NCI-H1092 treated with DMSO at 0.1 percent for 48 hours (cell line): Measurements from ENCODE around the gene ZSWIM6.

Source experiments
- DNase-seq: peaks from one replicate; lab custom pipeline; 2025; lab: John Stamatoyannopoulos, UW

Gene ZSWIM6

DNA sequence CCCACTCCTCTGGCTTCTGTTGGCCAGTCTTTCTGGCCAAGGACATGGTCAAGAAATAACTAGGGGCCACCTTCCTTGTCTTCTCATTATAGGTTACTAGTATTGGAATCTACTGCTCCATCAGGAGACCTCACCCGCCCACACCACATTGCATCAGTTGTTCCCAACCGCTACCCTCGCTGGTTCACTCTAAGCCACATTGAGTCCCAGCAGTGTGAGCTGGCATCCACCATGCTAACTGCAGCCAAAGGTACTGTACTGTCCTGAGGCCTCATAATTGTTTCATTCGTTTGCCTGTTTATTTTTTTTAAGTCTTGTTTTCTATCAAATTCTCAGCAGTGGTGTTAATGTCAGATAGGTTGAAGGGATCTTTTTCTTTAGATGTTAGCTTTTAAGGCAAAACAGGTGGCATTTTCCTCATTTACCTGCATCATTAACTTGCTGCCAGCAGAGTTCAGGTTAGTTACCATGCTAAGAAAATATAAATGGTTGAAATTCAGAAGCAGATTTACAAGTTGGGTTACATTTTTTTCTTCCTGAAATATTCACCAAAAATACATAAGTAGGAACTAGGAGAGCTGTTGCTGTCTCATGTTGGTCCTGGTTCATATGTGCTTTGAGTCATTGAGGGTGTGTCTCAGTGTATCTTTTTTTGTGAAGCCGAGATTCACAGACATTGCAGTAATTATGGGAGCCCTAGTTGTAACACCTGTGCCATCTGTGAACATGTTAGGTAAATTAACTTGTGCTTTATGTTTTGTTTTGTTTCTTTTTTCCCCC is 206.9 kb downstream of the ZSWIM6 start:
- no peak for DNase-seq

DNA sequence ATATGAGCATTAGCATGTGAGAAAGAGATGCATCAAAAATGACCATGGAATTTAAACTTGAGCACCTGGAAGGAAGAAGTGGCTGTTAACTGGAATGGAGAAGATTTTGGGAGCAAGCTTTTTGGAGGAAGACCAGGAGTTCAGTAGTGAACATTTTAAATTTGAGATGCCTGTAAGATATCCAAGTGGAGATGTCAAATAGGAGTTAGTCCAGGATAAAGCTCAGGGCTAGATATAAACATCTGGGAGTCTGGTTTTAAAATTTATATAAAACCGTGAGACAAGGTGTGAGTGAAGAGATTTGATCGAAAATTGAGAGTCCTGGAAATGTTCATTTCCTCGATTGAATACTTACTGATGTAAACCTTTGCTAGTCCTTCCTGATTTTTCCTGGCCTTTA is 217.5 kb downstream of the ZSWIM6 start:
- DNase-seq = no peak

DNA sequence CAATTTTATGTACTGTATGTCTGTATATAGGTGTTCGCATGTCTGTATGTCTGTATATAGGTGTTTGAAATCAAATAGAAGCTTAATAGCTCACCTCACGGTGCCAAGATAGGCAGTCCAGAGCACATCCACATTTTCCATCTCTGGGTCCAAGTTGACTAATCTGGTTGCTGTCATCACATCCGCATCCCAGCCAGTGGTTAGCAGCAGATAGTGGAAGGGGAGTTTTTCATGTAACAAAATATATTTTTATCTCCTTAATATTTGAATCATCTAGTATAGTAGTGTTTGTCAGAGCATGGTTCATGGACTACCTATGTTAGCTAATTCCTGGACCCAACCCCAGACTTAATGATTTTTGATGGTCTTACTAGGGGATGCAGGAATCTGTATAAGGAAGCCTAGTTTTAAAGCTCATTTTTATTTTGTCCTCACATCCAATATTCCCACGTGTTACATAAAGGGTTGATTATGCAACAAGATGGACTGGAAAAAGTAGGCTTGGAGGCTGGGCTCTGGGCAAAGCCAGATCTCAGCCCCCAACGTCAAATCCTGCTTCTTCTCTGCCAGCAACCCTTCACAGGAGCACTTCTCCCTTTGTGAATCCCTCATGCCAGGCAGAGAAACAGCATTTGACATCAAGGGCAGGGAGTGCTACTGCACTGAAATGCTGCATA is 219.7 kb downstream of the ZSWIM6 start:
- no peak for DNase-seq

DNA sequence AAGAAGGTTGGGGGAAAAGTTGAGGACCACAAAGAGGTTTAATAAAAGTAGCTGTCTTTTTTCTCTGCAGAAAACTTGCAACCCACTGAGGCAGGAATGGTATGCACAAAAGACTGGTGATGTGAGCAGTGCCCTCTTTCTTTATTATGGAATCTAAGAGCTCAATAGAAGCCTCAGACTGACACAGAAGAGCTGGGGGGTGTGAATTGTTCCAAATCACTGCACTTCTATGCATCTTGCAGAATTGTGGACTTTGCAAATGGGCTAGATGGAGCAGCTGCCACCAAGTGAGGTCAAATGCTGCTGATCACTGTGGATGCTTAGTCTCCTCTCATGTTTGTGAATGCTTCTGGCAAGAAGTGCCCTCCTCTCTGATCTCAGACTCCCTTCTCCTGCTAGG is 227.1 kb downstream of the ZSWIM6 start:
- DNase-seq = no peak

DNA sequence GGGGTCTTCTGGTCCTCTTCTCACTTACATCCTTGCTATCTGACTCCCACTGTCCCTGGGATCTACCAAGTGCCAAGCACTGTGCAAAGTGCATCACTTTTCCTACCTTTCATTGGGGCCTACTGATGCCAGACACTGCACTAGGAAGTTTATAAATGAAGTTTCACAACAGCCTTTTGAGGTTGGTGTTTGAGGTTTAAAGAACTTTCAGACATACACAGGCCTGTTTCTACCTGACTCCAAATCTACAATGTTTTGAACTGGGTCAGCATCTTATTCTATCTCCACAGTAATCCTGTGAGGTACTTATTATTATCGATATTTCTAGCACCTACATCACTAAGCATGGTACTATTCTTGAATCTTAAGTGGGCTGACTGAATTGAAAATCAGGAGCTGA is 227.7 kb downstream of the ZSWIM6 start:
- no peak for DNase-seq

DNA sequence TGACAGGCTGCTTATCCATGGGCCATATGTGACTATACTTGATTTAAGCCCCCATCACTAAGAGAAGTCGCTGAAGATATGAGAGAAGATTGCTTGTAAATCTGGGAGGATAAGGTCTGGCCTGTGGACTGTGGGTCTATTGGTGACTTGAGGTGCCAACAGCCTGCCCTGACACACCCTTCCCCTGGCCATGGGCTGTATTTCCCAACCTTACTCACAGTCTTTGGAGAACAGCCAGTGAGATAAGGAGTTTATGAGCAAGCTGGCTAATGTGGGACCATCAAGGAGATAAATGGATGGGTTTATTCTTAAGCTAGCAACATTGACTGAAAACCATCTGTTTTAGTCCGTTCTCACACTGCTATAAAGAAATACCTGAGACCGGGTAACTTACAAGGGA is 231.3 kb downstream of the ZSWIM6 start:
- no peak for DNase-seq

DNA sequence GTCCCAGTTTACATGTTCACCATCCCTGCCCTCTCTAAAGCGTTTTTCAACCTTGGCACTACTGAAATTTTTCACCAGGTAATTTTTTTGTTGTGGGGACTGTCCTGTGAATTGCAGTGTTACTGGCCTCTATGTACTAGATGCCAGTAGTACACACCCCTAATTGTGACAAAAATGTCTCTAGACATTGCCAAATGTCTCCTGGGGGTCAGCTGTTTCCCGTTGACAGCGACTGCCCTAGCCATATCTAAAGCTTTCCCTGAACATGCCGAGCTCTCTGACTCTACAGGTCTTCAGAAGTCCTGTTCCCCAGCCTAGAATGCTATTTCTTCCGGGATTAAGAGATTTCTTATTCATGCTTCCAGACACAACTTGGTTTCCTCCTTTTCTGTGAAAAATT is 235.3 kb downstream of the ZSWIM6 start:
- no peak for DNase-seq

DNA sequence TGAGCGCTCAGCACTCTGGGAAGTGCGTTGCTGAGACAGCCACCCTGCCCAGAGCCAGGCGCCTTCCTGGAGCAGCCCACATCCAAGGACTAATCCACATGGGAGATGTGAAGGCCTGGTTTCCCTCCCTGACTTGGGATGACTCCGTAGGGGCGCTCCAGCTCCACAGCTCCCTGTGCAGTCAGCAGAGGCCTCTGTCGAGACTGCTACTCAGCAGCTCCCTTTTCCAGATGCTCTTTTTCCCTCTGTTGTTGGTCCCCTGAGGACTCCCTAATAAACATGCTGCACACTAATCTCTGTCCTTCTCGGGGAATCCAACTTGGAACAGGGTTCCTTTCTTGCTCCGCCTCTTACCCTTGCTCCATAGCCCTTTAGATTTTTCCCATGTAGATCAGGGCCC is 237.3 kb downstream of the ZSWIM6 start:
- DNase-seq = no peak

DNA sequence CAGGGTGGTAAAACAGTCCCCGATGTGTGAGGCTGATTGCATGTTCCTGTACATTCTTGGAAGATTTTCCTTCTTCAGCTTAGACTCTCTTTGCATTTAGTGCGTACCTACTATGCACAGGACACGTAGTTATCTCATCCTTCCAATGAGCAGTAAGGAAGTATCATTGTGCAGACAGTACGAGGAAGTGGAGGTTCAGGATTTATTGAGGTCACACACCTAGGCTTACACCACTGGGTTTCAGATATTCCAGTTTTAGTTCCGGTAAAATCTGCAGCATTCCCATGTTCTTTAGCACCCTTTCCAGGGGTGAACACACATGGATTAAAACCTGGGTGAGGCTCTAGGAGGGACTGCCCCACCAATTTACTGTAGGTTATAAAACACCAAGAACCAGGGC is 238.7 kb downstream of the ZSWIM6 start:
- DNase-seq = no peak

DNA sequence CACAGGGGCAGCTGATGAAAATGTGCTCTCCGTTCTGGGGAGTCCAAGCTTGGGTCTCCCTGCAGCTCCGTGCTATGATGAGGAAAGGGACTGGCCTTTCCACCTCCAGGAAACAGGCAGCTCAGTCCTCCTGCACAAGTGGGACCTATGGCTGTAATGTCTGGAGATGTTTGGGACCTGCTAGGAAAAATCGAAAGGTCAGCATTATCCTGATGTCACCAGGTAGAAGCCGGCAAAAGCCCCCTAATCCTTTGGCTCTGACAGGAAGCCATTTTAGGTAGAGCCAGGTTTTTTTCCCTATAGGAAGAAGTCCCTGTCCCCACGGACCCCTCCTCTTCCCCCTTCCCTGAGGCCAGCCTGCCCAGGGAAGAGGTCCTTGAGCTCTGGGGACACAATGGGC is 240.9 kb downstream of the ZSWIM6 start:
- no peak for DNase-seq

DNA sequence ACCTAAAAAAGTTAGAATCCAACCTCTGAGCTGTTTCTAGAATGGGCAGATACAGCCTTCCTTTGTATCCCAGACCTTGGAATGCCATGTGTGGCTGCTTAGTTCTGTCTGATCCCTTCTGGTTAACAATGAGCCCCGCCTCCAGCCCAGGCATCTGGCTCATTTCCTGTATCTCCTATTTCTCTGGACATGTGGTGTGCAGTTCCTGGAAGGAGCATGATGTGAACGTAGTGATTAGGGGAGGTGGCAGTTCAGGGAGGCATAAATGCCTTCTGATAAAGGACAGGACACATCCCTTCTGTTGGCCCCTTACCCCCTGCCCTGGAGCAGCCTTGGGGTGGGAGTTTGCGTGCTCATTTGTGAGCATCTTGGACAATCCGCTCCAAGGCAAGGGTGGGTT is 243.0 kb downstream of the ZSWIM6 start:
- DNase-seq = no peak

DNA sequence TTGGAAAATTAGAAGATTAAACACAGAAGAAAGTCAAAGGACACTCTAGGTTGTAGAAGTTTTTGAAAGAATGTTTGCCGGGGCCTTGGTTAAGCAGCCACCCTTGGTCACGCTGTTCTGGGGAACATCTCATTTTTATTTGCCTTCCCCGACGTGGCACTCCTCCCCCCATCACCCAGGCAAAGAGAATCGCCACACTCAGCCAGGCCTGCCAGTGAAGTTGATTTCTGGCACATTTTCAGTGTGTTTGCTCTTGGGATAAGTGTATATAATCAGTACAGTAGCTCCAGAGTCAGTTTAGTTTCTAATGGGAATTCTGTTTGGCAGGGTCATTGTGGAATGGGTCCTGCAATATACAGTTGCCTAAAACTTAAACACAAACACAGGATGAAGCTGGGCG is 243.5 kb downstream of the ZSWIM6 start:
- DNase-seq = no peak

DNA sequence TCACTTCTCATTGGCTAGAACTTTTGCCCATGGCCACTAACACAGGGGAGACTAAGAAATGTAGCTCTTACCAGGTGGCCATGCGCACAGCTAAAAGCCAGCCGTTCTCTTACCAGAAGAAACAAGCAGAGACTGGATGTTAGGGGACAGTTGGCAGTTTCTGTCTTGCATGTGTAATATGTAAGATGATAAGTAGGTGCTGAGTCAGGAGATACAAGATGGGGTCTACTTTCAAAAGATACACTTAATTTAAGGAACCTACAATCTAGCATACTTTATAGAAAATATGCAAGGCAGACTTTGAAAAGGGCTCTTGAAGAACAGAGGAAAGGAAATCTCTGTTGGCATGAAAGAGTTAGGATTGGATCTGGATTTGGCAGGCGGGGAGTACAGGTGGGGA is 244.5 kb downstream of the ZSWIM6 start:
- DNase-seq = no peak

DNA sequence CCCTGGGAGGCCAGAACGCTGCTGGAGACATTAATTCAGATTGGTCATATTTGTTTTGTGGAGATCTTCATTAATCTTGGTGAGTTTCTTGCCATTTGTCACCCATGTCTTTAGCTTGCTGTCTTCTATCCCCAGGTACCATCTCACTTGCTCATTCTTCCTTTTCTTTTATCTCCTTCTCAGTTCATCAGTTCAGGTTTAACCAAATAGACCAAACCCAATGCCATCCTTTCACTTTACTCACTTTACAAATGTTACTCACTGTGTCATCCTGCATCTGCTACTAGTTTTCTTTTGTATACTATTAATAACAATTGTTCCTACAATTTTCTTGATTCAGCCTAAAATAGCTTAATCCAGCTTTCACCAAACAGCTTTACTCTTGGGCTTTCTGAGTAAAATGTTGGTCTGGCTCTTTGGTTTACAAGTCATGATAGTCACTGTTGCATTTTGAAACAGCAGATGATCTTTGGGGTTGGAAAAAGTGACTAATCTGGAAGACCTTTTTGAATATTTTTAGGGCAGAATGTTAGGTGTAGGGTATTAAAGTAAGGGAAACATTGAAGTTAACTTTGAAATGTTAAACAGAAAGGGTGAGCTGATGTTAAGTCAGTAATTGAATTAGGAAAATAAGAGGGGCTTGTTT is 246.9 kb downstream of the ZSWIM6 start:
- DNase-seq = no peak

DNA sequence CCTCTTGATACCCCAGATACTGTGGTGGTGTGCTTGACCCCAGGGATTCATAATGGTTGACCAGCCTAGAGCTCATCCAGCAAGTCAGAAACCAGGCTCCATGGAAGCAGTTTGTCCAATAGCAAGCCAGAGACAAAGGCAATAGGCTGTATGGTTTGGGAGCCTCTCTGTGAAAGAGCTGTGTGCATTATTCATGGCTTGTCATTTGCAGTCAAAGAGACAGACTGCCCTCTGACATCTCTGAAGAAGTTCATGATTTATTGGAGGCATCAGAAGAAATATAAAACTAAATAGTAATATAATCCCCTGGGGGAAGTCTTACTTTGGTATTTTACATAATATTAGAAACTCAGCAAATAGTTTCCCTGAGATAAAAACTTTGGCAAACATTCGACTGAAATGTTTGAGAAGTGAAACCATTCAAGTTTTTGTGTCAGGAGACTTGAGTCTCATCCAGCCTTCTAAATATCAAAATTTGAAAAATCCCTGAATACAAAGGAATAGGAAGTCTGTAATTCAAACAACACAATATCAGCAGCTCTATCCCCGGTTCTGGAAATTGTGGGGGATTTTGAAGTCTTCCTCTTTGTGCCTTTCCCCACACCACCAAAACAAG is 250.3 kb downstream of the ZSWIM6 start:
- DNase-seq = no peak

DNA sequence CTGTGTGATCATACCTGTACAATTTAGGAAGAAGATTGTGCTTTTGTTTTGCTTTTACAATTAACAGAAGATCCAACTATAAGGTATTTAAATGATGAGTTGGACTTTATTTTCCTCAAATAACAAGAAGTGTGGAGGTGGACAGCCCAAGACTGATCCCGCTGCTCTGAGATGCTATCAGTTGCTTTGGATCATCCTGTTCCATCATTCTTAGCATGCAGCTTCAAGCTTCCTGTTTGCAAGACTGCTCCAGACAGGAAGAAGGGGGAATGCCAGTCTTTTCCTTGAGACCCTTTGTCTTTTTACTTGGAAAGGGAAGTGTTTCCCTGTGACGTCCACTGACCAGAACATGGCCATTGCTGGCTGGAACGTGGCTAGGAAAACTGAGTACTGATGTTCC is 250.8 kb downstream of the ZSWIM6 start:
- no peak for DNase-seq

DNA sequence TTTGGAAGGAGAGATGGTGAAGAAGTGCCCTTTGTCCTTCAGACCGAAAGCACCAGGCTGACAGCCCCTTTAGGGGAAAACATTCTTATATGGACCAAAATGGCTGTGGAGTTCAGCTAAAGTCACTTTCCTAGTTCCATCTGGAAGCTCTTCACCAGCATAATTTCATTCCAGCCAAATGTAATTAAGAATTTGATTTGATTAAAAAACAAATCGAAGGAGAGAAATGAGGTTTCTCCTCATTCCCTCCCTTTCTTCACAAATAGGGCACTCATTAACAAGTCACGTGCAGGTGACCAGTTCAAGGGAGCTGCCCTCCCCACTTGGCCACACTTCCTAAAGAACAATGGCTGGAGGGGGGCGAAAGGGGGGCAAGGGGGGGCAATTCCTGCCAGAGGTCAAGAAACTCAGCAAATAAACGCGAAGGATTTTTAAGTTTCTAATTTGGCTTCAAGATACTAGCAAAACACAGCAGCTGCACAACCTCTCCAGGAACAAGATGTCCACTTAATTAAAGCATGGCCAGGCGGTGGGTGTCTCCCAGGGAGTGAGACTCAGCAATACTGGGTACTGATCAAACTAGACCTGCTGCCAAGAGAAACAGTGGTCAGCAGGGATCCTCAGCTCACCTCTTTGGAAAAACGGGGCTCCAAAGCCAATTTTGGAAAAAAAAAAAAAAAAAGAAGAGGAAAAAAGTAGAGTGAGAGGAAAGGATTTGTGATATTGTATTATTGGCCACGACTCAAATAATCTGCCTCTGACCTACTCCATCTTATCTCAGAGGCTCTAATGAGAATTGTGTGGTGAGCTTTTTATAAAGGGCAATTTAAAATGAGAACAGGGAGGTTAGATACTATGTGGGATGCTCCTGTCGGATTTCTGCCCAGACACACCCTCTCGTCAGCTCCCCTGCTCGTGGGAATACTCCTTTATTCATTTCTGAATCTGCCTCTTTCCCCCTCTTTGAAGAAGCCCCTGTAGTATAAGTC is 254.3 kb downstream of the ZSWIM6 start:
- no peak for DNase-seq

DNA sequence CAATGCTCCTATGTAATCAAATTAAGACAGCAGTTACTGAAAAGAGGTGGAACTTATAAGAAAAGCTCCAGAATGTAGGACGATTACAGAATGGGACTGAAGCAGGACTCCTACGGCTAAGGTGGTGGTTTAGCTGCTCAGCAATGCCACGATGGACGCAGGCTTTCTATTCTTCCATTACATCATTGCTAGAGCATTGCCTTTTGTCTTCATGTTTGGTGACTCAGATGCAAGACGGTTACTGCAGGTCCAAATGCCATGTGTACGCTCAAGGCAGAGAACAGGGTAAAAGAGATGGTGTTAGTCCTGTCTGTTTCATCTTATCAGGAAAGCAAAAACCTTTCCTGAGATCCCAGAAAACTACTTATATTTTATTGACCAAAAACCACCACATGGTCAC is 255.1 kb downstream of the ZSWIM6 start:
- no peak for DNase-seq

DNA sequence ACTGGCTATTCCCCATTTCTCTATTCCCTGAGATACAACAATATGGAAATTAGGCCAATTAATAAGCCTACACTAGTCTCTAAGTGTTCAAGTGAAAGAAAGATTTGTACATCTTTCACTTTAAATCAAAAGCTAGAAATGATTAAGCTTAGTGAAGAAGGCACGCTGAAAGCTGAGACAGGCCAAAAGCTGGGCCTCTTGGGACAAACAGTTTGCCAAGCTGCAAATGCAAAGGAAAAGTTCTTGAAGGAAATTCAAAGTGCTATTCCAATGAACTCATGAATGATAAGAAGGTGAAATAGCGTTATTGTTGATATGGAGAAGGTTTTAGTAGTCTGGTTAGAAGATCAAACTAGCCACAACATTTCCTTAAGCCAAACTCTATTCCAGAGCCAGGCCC is 256.2 kb downstream of the ZSWIM6 start:
- DNase-seq = no peak

DNA sequence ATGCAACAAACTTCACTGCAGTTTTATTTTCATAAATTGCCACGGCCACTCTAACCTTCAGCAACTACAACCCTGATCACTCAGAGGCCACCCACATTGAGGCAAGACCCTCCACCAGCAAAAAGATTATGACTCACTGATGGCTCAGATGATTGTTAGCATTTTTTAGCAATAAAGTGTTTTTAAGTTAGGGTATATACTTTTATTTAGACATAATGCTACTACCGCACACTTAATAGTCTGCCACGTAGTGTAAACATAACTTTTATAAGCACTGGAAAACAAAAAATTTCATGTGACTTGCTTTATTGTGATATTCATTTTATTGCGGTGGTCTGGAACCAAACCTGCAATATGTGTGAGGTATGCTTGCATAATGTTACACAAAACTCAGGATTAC is 257.9 kb downstream of the ZSWIM6 start:
- no peak for DNase-seq

DNA sequence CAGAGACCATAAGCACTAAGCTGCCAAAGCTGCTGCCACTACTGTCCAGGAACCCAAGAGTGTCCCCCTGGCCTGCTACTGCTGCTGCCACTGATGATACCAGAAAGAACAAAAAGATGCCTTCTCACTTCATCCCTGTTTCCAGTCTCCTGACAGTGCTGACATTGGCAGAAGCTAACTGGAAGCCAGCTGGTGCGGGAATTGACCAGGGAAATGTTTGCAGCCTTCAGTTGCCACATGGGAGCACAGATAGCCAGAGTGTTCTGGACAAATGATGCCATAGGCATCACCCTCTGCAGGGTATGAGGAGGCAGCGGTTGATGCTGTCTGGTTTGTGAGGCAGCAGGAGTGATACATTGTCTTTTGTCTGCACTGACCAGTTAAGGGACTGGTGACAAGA is 258.4 kb downstream of the ZSWIM6 start:
- DNase-seq = no peak

DNA sequence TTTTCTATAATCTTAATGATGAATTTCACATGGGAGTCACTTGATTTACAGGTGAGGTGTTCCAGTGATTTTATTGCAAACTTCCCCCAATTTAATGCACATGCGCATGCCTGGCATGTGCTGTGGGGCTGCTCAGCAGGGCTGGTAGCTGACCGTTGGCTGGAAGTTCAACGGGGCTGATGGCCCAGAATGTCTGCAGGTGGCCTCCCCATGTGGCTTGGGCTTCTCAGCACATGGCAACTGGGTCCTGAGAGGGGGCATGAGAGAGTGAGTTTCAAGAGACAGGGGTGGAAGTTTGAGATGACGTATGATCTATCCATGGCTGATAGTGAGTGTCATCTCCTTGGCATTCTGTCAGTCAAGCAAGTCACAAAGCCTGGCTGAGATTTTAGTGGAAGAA is 259.8 kb downstream of the ZSWIM6 start:
- DNase-seq = no peak
